Measurements from ENCODE around the gene LIN28B.
"Not testable (repeated sequence)": the region's sequence is repeated elsewhere in the genome, so short reads cannot be mapped to it uniquely, and the experiment has no call there.

LIN28B gene

GRCh38 chr6:104955927-104956730, 778 bp upstream of the LIN28B start:
- DNase-seq (ENCODE audit: low read depth): no peak

- no peak for DNase-seq (ENCODE audit: low read depth)
Observed at GRCh38 chr6:104957301-104958177, 632 bp downstream of the LIN28B start.

- no peak for DNase-seq (ENCODE audit: low read depth)
Observed at GRCh38 chr6:104958178-104959025, 1.5 kb downstream of the LIN28B start.

- DNase-seq (ENCODE audit: low read depth): no peak
Observed at GRCh38 chr6:104959026-104959858, 2.3 kb downstream of the LIN28B start.

- no peak for DNase-seq (ENCODE audit: low read depth)
Observed at GRCh38 chr6:104969108-104969507, 12.2 kb downstream of the LIN28B start.

GRCh38 chr6:104969785-104970581, 13.1 kb downstream of the LIN28B start:
- no peak for DNase-seq (ENCODE audit: low read depth)

- no peak for DNase-seq (ENCODE audit: low read depth)
Observed at GRCh38 chr6:104973404-104973803, 16.5 kb downstream of the LIN28B start.

- no peak for DNase-seq (ENCODE audit: low read depth)
Observed at GRCh38 chr6:104983296-104983695, 26.4 kb downstream of the LIN28B start.

- no peak for DNase-seq (ENCODE audit: low read depth)
Observed at GRCh38 chr6:104983776-104984175, 26.9 kb downstream of the LIN28B start.

GRCh38 chr6:104984831-104985230, 27.9 kb downstream of the LIN28B start:
- no peak for DNase-seq (ENCODE audit: low read depth)

GRCh38 chr6:104985875-104986274, 29.0 kb downstream of the LIN28B start:
- not testable (repeated sequence) for DNase-seq (ENCODE audit: low read depth)

- no peak for DNase-seq (ENCODE audit: low read depth)
Observed at GRCh38 chr6:104986625-104987024, 29.7 kb downstream of the LIN28B start.

GRCh38 chr6:104987218-104987617, 30.3 kb downstream of the LIN28B start:
- DNase-seq (ENCODE audit: low read depth): no peak

- no peak for DNase-seq (ENCODE audit: low read depth)
Observed at GRCh38 chr6:104990085-104990484, 33.2 kb downstream of the LIN28B start.

- not testable (repeated sequence) for DNase-seq (ENCODE audit: low read depth)
Observed at GRCh38 chr6:104991062-104991461, 34.2 kb downstream of the LIN28B start.

GRCh38 chr6:104993576-104993975, 36.7 kb downstream of the LIN28B start:
- DNase-seq (ENCODE audit: low read depth): not testable (repeated sequence)

- no peak for DNase-seq (ENCODE audit: low read depth)
Observed at GRCh38 chr6:104995989-104996617, 39.2 kb downstream of the LIN28B start.

- DNase-seq (ENCODE audit: low read depth): no peak
Observed at GRCh38 chr6:105001063-105001462, 44.2 kb downstream of the LIN28B start.

- DNase-seq (ENCODE audit: low read depth): no peak
Observed at GRCh38 chr6:105001906-105002305, 45.0 kb downstream of the LIN28B start.

- no peak for DNase-seq (ENCODE audit: low read depth)
Observed at GRCh38 chr6:105005451-105005850, 48.5 kb downstream of the LIN28B start.
